SU-DHL-6 (cell line): ENCODE measurements around the gene SH3PXD2A.

ENCODE experiments used
- H2AFZ ChIP-seq: fragments of 200-600 bp; sonication (generic); 2 replicates; pipeline ENCODE4 v1.6.1; 2014; ENCODE audit warnings: low read depth, mild to moderate bottlenecking, moderate library complexity, mixed read lengths, antibody characterized with exemption, low read length; ENCODE audit not compliant: severe bottlenecking
- H3F3A ChIP-seq: fragments of 200-600 bp; shearing (Covaris generic); 2 replicates; pipeline ENCODE4 v1.6.0; 2016; ENCODE audit warnings: antibody characterized with exemption, mild to moderate bottlenecking; ENCODE audit not compliant: insufficient read depth
- H3K27ac ChIP-seq: fragments of 200-600 bp; sonication (generic); 2 replicates; pipeline ENCODE4 v1.5.1; 2016; ENCODE audit warnings: low read depth, mild to moderate bottlenecking, low read length, moderate library complexity, mixed read lengths
- H3K27me3 ChIP-seq: fragments of 200-600 bp; sonication (generic), shearing (Covaris generic); 2 replicates; pipeline ENCODE4 v1.6.0; 2014; ENCODE audit warnings: mild to moderate bottlenecking, low read length
- H3K36me3 ChIP-seq: fragments of 200-600 bp; sonication (generic); 2 replicates; pipeline ENCODE4 v1.6.1; 2014; ENCODE audit warnings: mild to moderate bottlenecking, low read length, mixed read lengths
- H3K4me2 ChIP-seq: fragments of 300-600, 200-600 bp; shearing (Covaris generic), sonication (generic); 2 replicates; pipeline ENCODE4 v1.6.0; 2014; ENCODE audit warnings: low read length, low read depth, mild to moderate bottlenecking; ENCODE audit not compliant: poor library complexity, severe bottlenecking
- H3K4me3 ChIP-seq: fragments of 200-600 bp; sonication (generic); 2 replicates; pipeline ENCODE4 v1.5.1; 2014; ENCODE audit warnings: antibody characterized with exemption, low read length, mild to moderate bottlenecking, mixed read lengths; ENCODE audit not compliant: insufficient read depth, poor library complexity, severe bottlenecking
- H3K79me2 ChIP-seq: fragments of 200-600 bp; sonication (generic); 2 replicates; pipeline ENCODE4 v1.6.1; 2014; ENCODE audit warnings: mild to moderate bottlenecking, low read length, moderate library complexity; ENCODE audit not compliant: insufficient read depth
- H3K9ac ChIP-seq: fragments of 200-600 bp; sonication (generic); 2 replicates; pipeline ENCODE4 v1.7.0; 2014; ENCODE audit warnings: mild to moderate bottlenecking, low read length
- H3K9me2 ChIP-seq: fragments of 200-600 bp; sonication (generic); replicated peaks from 2 replicates; pipeline ENCODE4 v1.6.1; 2014; ENCODE audit warnings: low read length; ENCODE audit not compliant: insufficient read depth
- H3K9me3 ChIP-seq: fragments of 200-600 bp; sonication (generic); 2 replicates; pipeline ENCODE4 v1.6.1; 2014; ENCODE audit warnings: low read length, mixed read lengths; ENCODE audit not compliant: insufficient read depth
- H4K20me1 ChIP-seq: fragments of 200-600 bp; sonication (generic); 2 replicates; pipeline ENCODE4 v1.6.1; 2014; ENCODE audit warnings: low read depth, mild to moderate bottlenecking, antibody characterized with exemption, low read length, moderate library complexity, mixed read lengths
- EZH2phosphoT487 ChIP-seq: fragments of 200-600 bp; sonication (generic), shearing (Covaris generic); conservative IDR thresholded peaks from 2 replicates; pipeline ENCODE4 v1.6.1; 2018; ENCODE audit warnings: mild to moderate bottlenecking, antibody characterized with exemption, low read length, moderate library complexity, mixed read lengths
- TF ChIP-seq, protein P1 (sequence below): fragments of 200-600 bp; sonication (generic); IDR thresholded peaks from one replicate; pipeline ENCODE4 v1.5.1; 2017; ENCODE audit warnings: antibody characterized with exemption, mild to moderate bottlenecking, low read length, moderate library complexity; ENCODE audit not compliant: insufficient read depth, poor library complexity, severe bottlenecking

SH3PXD2A gene

DNA sequence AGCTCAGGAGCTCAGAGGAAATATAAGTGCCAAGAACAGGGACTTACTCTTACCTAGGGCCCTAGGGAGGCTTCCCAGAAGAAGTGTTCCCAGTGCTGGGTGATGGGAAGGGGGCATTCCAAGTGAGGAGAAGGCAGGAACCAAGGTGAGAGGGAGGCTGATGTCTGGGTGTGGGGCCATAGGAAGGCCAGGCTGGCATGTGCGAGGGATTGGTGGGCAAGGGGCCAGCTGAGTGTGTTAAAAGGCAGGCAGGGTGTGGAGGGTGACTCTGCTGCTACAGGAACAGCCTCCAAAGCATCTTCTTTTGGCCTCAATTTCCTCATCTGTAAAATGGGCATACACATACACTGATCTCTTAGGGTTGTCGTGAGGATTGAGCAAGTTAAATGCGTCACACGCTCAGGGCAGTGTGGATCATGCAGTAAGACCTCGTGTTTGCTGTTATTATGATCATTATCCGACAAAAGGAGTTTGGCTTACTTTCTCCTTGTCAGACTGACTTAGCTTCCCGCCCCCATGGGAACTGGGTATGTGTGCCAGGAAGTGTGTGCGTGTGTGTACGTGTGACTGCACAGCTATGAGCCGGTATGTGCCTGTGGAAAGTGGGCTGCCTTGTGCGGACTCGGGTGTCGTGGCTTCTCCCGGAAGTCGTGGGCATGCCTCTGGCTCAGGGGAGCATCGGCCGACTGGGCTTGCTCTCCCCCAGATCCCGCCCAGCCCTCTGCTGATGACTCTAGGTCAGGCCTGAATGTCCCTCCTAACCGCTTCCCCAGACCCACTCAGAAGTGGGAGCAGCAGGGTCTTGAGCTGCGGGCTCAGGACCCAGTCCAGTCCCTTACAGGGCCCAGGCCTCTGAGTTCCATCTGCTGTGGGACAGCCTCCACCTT lies 302.3 kb downstream of the SH3PXD2A start:
- Histone ChIP-seq H3K36me3 (no peaks in the 10 kb centered on the region), H3K9me2 (no peaks in the 10 kb centered on the region), H3K9ac (no peak overlapping the region), H3K27me3 (no peaks in the 10 kb centered on the region), H3K4me2 (no peak overlapping the region), H3K9me3 (no peaks in the 10 kb centered on the region), H2AFZ (no peak overlapping the region), H3K4me3 (no peak overlapping the region), H3F3A (no peaks in the 10 kb centered on the region), H4K20me1 (no peaks in the 10 kb centered on the region), H3K79me2 (no peaks in the 10 kb centered on the region), H3K27ac (no peak overlapping the region)
- no peak for TF ChIP-seq EZH2phosphoT487
- TF ChIP-seq, protein P1, sequence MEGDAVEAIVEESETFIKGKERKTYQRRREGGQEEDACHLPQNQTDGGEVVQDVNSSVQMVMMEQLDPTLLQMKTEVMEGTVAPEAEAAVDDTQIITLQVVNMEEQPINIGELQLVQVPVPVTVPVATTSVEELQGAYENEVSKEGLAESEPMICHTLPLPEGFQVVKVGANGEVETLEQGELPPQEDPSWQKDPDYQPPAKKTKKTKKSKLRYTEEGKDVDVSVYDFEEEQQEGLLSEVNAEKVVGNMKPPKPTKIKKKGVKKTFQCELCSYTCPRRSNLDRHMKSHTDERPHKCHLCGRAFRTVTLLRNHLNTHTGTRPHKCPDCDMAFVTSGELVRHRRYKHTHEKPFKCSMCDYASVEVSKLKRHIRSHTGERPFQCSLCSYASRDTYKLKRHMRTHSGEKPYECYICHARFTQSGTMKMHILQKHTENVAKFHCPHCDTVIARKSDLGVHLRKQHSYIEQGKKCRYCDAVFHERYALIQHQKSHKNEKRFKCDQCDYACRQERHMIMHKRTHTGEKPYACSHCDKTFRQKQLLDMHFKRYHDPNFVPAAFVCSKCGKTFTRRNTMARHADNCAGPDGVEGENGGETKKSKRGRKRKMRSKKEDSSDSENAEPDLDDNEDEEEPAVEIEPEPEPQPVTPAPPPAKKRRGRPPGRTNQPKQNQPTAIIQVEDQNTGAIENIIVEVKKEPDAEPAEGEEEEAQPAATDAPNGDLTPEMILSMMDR = no peak

DNA sequence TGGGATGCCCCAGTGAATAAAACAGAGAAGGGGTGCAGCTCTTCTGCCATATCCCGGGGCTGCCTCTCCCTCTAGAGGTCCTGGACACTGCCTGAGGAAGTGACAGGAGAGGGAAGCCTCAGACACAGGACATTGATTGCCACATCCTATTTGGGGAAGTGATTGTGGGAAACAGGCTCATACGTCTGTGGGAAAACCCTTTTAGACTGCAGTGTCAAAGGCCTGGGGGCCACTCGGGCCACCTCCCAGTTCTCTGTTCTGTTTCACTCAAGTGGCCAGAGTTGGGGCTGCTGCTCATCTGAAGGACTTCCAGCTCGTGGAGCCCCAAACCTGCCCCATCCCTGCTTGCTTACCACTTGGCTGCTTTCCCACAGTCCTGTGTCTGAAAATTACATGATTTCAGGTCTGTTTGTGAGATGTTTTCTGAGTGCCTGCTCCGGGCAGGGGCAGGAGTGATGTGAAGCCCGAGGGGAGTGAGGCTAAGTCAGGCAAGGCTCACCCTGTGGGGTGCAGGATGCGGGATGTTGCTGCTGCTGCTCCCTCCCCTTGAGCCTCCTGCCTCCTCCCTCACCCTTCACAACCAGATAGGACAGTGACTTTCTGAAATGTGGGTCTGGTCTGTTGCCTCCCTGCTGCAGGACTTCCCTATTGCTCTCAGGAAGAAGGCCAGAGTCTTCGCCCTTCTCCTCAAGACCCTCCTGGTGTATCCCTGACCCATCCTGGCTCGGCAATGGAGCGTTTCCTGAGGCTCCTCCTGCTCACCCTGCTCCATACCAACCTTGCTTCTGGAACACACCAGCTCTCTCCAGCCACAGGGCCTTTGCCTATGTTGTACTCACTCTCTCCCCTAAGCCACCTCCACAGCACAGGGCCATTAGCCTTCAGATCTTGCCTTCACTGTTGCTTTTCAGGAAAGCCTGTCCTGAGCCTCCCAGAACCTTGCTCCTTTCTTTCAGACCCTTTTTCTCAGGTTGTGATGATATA lies 303.5 kb downstream of the SH3PXD2A start:
- no peaks in the 10 kb centered on the region for H3F3A ChIP-seq
- no peaks in the 10 kb centered on the region for H3K79me2 ChIP-seq
- no peak overlapping the region for H3K4me3 ChIP-seq
- H3K27me3 ChIP-seq = no peaks in the 10 kb centered on the region
- H2AFZ ChIP-seq = no peak overlapping the region
- no peaks in the 10 kb centered on the region for H3K9me2 ChIP-seq
- TF ChIP-seq EZH2phosphoT487 = no peak
- TF ChIP-seq, protein P1 = no peak
- no peaks in the 10 kb centered on the region for H4K20me1 ChIP-seq
- H3K9me3 ChIP-seq = no peaks in the 10 kb centered on the region
- H3K27ac ChIP-seq = no peak overlapping the region
- H3K36me3 ChIP-seq = no peaks in the 10 kb centered on the region
- no peak overlapping the region for H3K4me2 ChIP-seq
- H3K9ac ChIP-seq = no peak overlapping the region

DNA sequence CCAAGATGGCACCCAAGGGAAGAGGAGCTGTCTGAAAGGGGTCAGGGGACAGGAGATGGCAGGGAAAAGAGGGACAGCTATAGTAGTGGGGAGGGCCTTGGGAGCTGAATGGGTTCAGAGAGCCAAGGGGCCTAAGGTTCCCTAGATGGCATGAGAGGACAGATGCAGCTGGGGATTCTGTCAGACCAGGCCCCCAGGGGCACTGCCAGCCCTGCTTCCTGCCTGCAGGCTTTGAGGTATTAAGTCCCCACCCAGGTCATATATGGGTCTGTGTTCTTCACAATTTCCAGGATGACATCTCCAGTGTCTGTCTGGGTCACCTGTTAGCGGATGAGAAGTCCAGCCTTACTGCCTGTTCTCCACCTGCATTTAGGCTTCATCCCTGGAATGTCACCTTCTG lies 305.1 kb downstream of the SH3PXD2A start:
- Histone ChIP-seq H3K9ac (no peak overlapping the region), H3K27ac (no peak overlapping the region), H3K4me3 (no peak overlapping the region), H3F3A (no peaks in the 10 kb centered on the region), H3K36me3 (no peaks in the 10 kb centered on the region), H3K79me2 (no peaks in the 10 kb centered on the region), H3K4me2 (no peak overlapping the region), H2AFZ (no peak overlapping the region), H4K20me1 (no peaks in the 10 kb centered on the region), H3K9me2 (no peaks in the 10 kb centered on the region), H3K9me3 (no peaks in the 10 kb centered on the region), H3K27me3 (no peaks in the 10 kb centered on the region)
- TF ChIP-seq, protein P1 = no peak
- TF ChIP-seq EZH2phosphoT487 = no peak
